GM12892 (cell line): Measurements from ENCODE around the gene TENM3.

ENCODE experiments used
- POLR2A ChIP-seq: IDR thresholded peaks from 2 replicates; pipeline ENCODE4 v1.6.1; 2011; ENCODE audit warnings: low read depth, low read length, control low read depth
- POLR2AphosphoS5 ChIP-seq: IDR thresholded peaks from 2 replicates; pipeline ENCODE4 v1.6.1; 2011; ENCODE audit warnings: low read depth, low read length, control low read depth
- TAF1 ChIP-seq: IDR thresholded peaks from 2 replicates; pipeline ENCODE4 v1.6.1; 2011; ENCODE audit warnings: low read depth, mild to moderate bottlenecking, control low read depth, low read length, borderline replicate concordance

- TF ChIP-seq POLR2A (no peak), TAF1 (no peak), POLR2AphosphoS5 (no peak)
These were observed 245.7 kb downstream of the TENM3 start for GRCh38 chr4:182488896-182489295.
